K562 (cell line): Measurements from ENCODE around the gene EEF1AKMT1. TPM values are rescaled to one million over a fixed set of nuclear protein-coding genes. Genes with fewer than 3 reads are reported as not detected.

Source experiments
- ATAC-seq: fragments of 200-7000 bp; cut with Tn5 transposase; 3 replicates; pipeline ENCODE4 v1.9.1; 2020; ENCODE audit warnings: moderate library complexity
- BruUV-seq: library from RNA; stranded (reverse); fragments of 400-500 nt; replicated peaks from 2 replicates; lab custom pipeline; 2021; lab: Mats Ljungman, UMichigan
- CTCF ChIA-PET: fragments of 300-600 bp; formaldehyde crosslinking; extraction: SDS; loops from one replicate; lab custom pipeline; 2021; ENCODE audit warnings: low intra/inter-chr PET ratio; lab: Yijun Ruan, JAX
- POLR2A ChIA-PET: fragments of 300-600, 350-650 bp; sonication (Branson Sonifier 250); formaldehyde crosslinking; extraction: SDS; loops from one replicate; lab custom pipeline; 2021; ENCODE audit warnings: antibody characterized with exemption, inconsistent platforms; lab: Yijun Ruan, JAX
- DNase-seq, 4 experiments: peaks; one replicate each; pipeline versions ENCODE4 v3.0.0 to v3.0.0-alpha.2; 2011 to 2018; ENCODE audit warnings: low spot score in 3 of 4, mixed read lengths in 3 of 4; ENCODE audit errors: extremely low read depth in 1 of 4
- FAIRE-seq: peaks from 2 replicates; lab custom pipeline; 2011; peaks lifted over from hg19 to GRCh38; lab: Jason Lieb, UNC
- H2AFZ ChIP-seq: 2 replicates; pipeline ENCODE4 v1.6.0; 2011; ENCODE audit warnings: low read depth, low read length, control low read depth, inconsistent platforms
- H3K27ac ChIP-seq: fragments of 200-600 bp; 3 replicates; pipeline ENCODE4 v1.8.0; 2011; ENCODE audit warnings: low read depth, mild to moderate bottlenecking, control low read depth, inconsistent platforms, low read length, moderate library complexity, mixed read lengths; ENCODE audit errors: extremely low read depth
- H3K27me3 ChIP-seq, 2 experiments: fragments of 300-600 bp in 1 of 2; 2 replicates in 1 of 2; 3 replicates in 1 of 2; pipeline versions ENCODE4 v1.6.0 to v1.8.0; 2011; ENCODE audit warnings: inconsistent platforms in 2 of 2, low read length in 2 of 2, mild to moderate bottlenecking in 1 of 2, mixed read lengths in 1 of 2, moderate library complexity in 1 of 2; ENCODE audit not compliant: control insufficient read depth in 2 of 2, insufficient read depth in 2 of 2
- H3K36me3 ChIP-seq: fragments of 300-600 bp; 3 replicates; pipeline ENCODE4 v1.8.0; 2011; ENCODE audit warnings: mild to moderate bottlenecking, low read length, inconsistent platforms; ENCODE audit not compliant: control insufficient read depth, insufficient read depth
- H3K4me1 ChIP-seq, 2 experiments: fragments of 200-600 bp in 1 of 2; replicated peaks in 1 of 2; 2 replicates in 1 of 2; 3 replicates in 1 of 2; pipeline versions ENCODE4 v1.5.1 to v1.8.0; 2011; ENCODE audit warnings: inconsistent platforms in 2 of 2, low read length in 2 of 2, mild to moderate bottlenecking in 1 of 2, mixed read lengths in 1 of 2, moderate library complexity in 1 of 2; ENCODE audit not compliant: control insufficient read depth in 2 of 2, insufficient read depth in 2 of 2
- H3K4me2 ChIP-seq: 2 replicates; pipeline ENCODE4 v1.6.1; 2011; ENCODE audit warnings: low read length, control low read depth, inconsistent platforms, mixed read lengths; ENCODE audit not compliant: insufficient read depth
- H3K4me3 ChIP-seq: fragments of 200-600 bp; sonication (generic), shearing (Covaris generic); 2 replicates; pipeline ENCODE4 v1.5.1; 2016; ENCODE audit warnings: control low read depth, inconsistent platforms
- H3K79me2 ChIP-seq: fragments of 200-600 bp; 3 replicates; pipeline ENCODE4 v1.8.0; 2011; ENCODE audit warnings: low read length, inconsistent platforms; ENCODE audit not compliant: control insufficient read depth, insufficient read depth
- H3K9ac ChIP-seq, 2 experiments: 2 replicates each; pipeline versions ENCODE4 v1.6.0 to v1.6.1; 2011; ENCODE audit warnings: low read depth in 2 of 2, low read length in 2 of 2, control low read depth in 1 of 2, inconsistent platforms in 1 of 2, mild to moderate bottlenecking in 1 of 2, mixed read lengths in 1 of 2; ENCODE audit not compliant: insufficient read depth in 1 of 2
- H3K9me1 ChIP-seq: one replicate; pipeline ENCODE4 v1.6.0; 2011; ENCODE audit warnings: inconsistent platforms, mild to moderate bottlenecking, low read length, moderate library complexity; ENCODE audit not compliant: control insufficient read depth, insufficient read depth
- H3K9me3 ChIP-seq: replicated peaks from 2 replicates; pipeline ENCODE4 v1.5.1; 2011; ENCODE audit warnings: low read depth, low read length, inconsistent platforms; ENCODE audit not compliant: control insufficient read depth, insufficient read depth
- H4K20me1 ChIP-seq: replicated peaks from 2 replicates; pipeline ENCODE4 v1.6.1; 2011; ENCODE audit warnings: low read length, inconsistent platforms, mixed read lengths; ENCODE audit not compliant: control insufficient read depth, insufficient read depth
- ARHGAP35 ChIP-seq: fragments of 450-650 bp; IDR thresholded peaks from 2 replicates; pipeline ENCODE4 v1.6.1; 2018; ENCODE audit not compliant: partially characterized antibody
- BDP1 ChIP-seq: IDR thresholded peaks from 3 replicates; pipeline ENCODE4 v1.6.1; 2011; ENCODE audit not compliant: insufficient read length, insufficient read depth
- CBX5 ChIP-seq: IDR thresholded peaks from 2 replicates; pipeline ENCODE4 v1.6.1; 2014; ENCODE audit warnings: low read depth, borderline replicate concordance
- MLLT1 ChIP-seq, 2 experiments: fragments of 450-650 bp; IDR thresholded peaks; 2 replicates each; pipeline ENCODE4 v1.6.1; 2016
- NR1H2 ChIP-seq: sonication (generic); formaldehyde crosslinking; IDR thresholded peaks from 2 replicates; pipeline ENCODE4 v1.4.0; 2020; ENCODE audit warnings: mild to moderate bottlenecking, missing genetic modification reagents
- PPARD ChIP-seq: fragments of 250-450 bp; sonication (Bioruptor Pico); IDR thresholded peaks from 2 replicates; pipeline ENCODE4 v1.8.0; 2022; ENCODE audit warnings: inconsistent platforms, mild to moderate bottlenecking, moderate library complexity
- RNF2 ChIP-seq: sonication (generic); IDR thresholded peaks from 2 replicates; pipeline ENCODE4 v1.6.1; 2016
- SRSF3 ChIP-seq: fragments of 200-400 bp; formaldehyde crosslinking; IDR thresholded peaks from 2 replicates; pipeline ENCODE4 v1.6.1; 2016; ENCODE audit warnings: mild to moderate bottlenecking, low read length, moderate library complexity; ENCODE audit not compliant: insufficient read depth
- TBL1XR1 ChIP-seq, 2 experiments: IDR thresholded peaks; 2 replicates each; pipeline ENCODE4 v1.6.1; 2012; ENCODE audit warnings: improper control_type of control experiment in 2 of 2, low read length in 2 of 2, mild to moderate bottlenecking in 1 of 2
- TBP ChIP-seq: optimal IDR thresholded peaks from 2 replicates; pipeline ENCODE3; 2011; ENCODE audit warnings: low read depth, low read length, improper control_type of control experiment
- UBTF ChIP-seq, 2 experiments: IDR thresholded peaks; 2 replicates each; pipeline ENCODE4 v1.6.1; 2012; ENCODE audit warnings: improper control_type of control experiment in 2 of 2, low read depth in 2 of 2, low read length in 2 of 2, borderline replicate concordance in 1 of 2
- ZBTB12 ChIP-seq: fragments of 250-450 bp; sonication (Bioruptor Pico); IDR thresholded peaks from 2 replicates; pipeline ENCODE4 v1.4.0; 2020
- ZBTB2 ChIP-seq: fragments of 450-650 bp; IDR thresholded peaks from 2 replicates; pipeline ENCODE4 v1.6.1; 2016; ENCODE audit warnings: antibody characterized with exemption
- ZNF408 ChIP-seq: fragments of 250-450 bp; sonication (Bioruptor Pico); IDR thresholded peaks from 2 replicates; pipeline ENCODE4 v1.4.0; 2020; ENCODE audit warnings: low read depth, mild to moderate bottlenecking, moderate library complexity
- ZNF77 ChIP-seq: fragments of 250-450 bp; sonication (Bioruptor Pico); IDR thresholded peaks from 2 replicates; pipeline ENCODE4 v1.5.0; 2020
- WGBS: fragments of 100-300 bp; shearing (Covaris generic); methylation state at CpG from one replicate; pipeline ENCODE4 v1.1.6; 2016; ENCODE audit warnings: low coverage, mixed read lengths; ENCODE audit not compliant: insufficient coverage; ENCODE audit errors: missing lambda C conversion rate; 5-methylcytosine and 5-hydroxymethylcytosine counted together
- in situ Hi-C: fragments of 300-500 bp; cut with MboI; formaldehyde crosslinking; loops from 4 replicates; pipeline ENCODE4 v1.15.0; 2018; ENCODE audit warnings: inconsistent platforms, mixed read lengths
- intact Hi-C: fragments of 100-400 bp; cut with micrococcal nuclease; formaldehyde crosslinking; loops from 2 replicates; pipeline ENCODE4 v1.14.2; 2022
- polyA plus RNA-seq, 8 experiments: library from polyadenylated mRNA; depleted of rRNA in 4 of 8; stranded (reverse) in 5 of 8; unstranded in 3 of 8; fragments of >200 nt; fragmentation: Nextera tagmentation in 2 of 8; fragmentation: Illumina TruSeq in 1 of 8; extraction: Ambion mirVana in 2 of 8; extraction: Trizol in 1 of 8; gene quantifications; 2 replicates each; pipeline versions ENCODE4 v1.2.1 to v1.2.3, GENCODE V29; 2011 to 2014; ENCODE audit warnings: inconsistent platforms in 1 of 8, missing spikeins in 1 of 8
- total RNA-seq, 7 experiments: library from RNA; depleted of rRNA in 6 of 7; stranded (reverse); fragments of >200 nt in 6 of 7; fragmentation: Illumina TruSeq in 2 of 7; extraction: Trizol in 2 of 7; gene quantifications; 2 replicates each; pipeline versions ENCODE4 v1.2.1 to v1.2.3, GENCODE V29; 2011 to 2021; ENCODE audit warnings: low replicate concordance in 1 of 7

The EEF1AKMT1 gene
- total and polyA plus RNA-seq, 9 of the 15 experiments (the other 6 are each of a cell fraction or from before 2014, with no cell fraction given): 5.3 to 36.3 (median 7.9) TPM

- Histone ChIP-seq H3K27ac (no peak overlapping the region), H3K4me3 (no peak overlapping the region), H2AFZ (no peak overlapping the region), H3K4me2 (no peak overlapping the region), H3K36me3 (no peaks in the 10 kb centered on the region), H3K79me2 (no peaks in the 10 kb centered on the region), H4K20me1 (no peaks in the 10 kb centered on the region), H3K4me1 (no peaks in the 10 kb centered on the region), H3K9ac (no peak overlapping the region), H3K9me3 (no peaks in the 10 kb centered on the region), H3K27me3 (no peaks in the 10 kb centered on the region), H3K9me1 (no peaks in the 10 kb centered on the region)
- CTCF ChIA-PET: no interaction called here
- no peak for FAIRE-seq
- BruUV-seq: no TSS peak
- ATAC-seq: no peak
- DNase-seq: no peak
- WGBS: 35% methylated on average over 3 of the region's 3 CpGs
- in situ Hi-C loops: no loop called here
- intact Hi-C loops: no loop called here
- no peak for TF ChIP-seq ZBTB2
- TF ChIP-seq ZNF77 (CRISPR knock-in tag): no peak
- no peak for TF ChIP-seq MLLT1 (IDR thresholded peaks at IDR 0.05)
- TF ChIP-seq RNF2: no peak
- TF ChIP-seq TBP: no peak
- TF ChIP-seq ZBTB12 (CRISPR knock-in tag): no peak
- TF ChIP-seq BDP1: no peak
- no peak for TF ChIP-seq TBL1XR1 (IDR thresholded peaks at IDR 0.05; ENCODE audit: low read length in 2 of 2)
- no peak for TF ChIP-seq CBX5
- no peak for TF ChIP-seq PPARD
- TF ChIP-seq SRSF3: no peak
- no peak for TF ChIP-seq ARHGAP35
- no peak for TF ChIP-seq NR1H2 (CRISPR knock-in tag)
- TF ChIP-seq ZNF408 (CRISPR knock-in tag): no peak
- no peak for TF ChIP-seq UBTF (IDR thresholded peaks at IDR 0.05; ENCODE audit: borderline replicate concordance in 1 of 2, low read depth in 2 of 2, low read length in 2 of 2)
- POLR2A ChIA-PET: no interaction called here
Observed at GRCh38 chr13:20760872-20761271, 12.9 kb downstream of the EEF1AKMT1 start.
